MCF 10A (cell line): ENCODE results near the gene LDB2. TPM values are rescaled to one million over a fixed set of nuclear protein-coding genes. Genes with fewer than 3 reads are reported as not detected.

Experiments used
- BruUV-seq: library from RNA; stranded (reverse); fragments of 400-500 nt; replicated peaks from 2 replicates; lab custom pipeline; 2021; lab: Mats Ljungman, UMichigan
- CTCF ChIA-PET: fragments of 300-600 bp; sonication (Branson Sonifier 250); formaldehyde crosslinking; extraction: SDS; loops from one replicate; lab custom pipeline; 2021; ENCODE audit warnings: antibody characterized with exemption, inconsistent platforms; lab: Yijun Ruan, JAX
- POLR2A ChIA-PET: fragments of 300-600, 350-650 bp; sonication (Branson Sonifier 250); formaldehyde crosslinking; extraction: SDS; loops from one replicate; lab custom pipeline; 2020; ENCODE audit warnings: antibody characterized with exemption, inconsistent platforms; lab: Yijun Ruan, JAX
- DNase-seq: peaks from one replicate; pipeline ENCODE4 v3.0.0-alpha.2; 2018; ENCODE audit not compliant: unreplicated experiment
- H3K27ac Mint-ChIP-seq: one replicate; pipeline ENCODE4 v1.8.0; 2022; ENCODE audit warnings: mild to moderate bottlenecking, low read depth, mixed read lengths; ENCODE audit not compliant: unreplicated experiment
- H3K27me3 Mint-ChIP-seq: one replicate; pipeline ENCODE4 v1.8.0; 2022; ENCODE audit warnings: mixed read lengths; ENCODE audit not compliant: insufficient read depth, unreplicated experiment
- H3K36me3 Mint-ChIP-seq: one replicate; pipeline ENCODE4 v1.8.0; 2022; ENCODE audit warnings: mild to moderate bottlenecking, moderate library complexity, mixed read lengths; ENCODE audit not compliant: insufficient read depth, unreplicated experiment
- H3K4me1 Mint-ChIP-seq: one replicate; pipeline ENCODE4 v1.8.0; 2022; ENCODE audit warnings: mixed read lengths; ENCODE audit not compliant: insufficient read depth, unreplicated experiment
- H3K4me3 Mint-ChIP-seq: one replicate; pipeline ENCODE4 v1.8.0; 2022; ENCODE audit warnings: mild to moderate bottlenecking, moderate library complexity, mixed read lengths; ENCODE audit not compliant: unreplicated experiment
- H3K9me3 Mint-ChIP-seq: one replicate; pipeline ENCODE4 v1.8.0; 2022; ENCODE audit warnings: mixed read lengths; ENCODE audit not compliant: unreplicated experiment
- intact Hi-C: fragments of 100-400 bp; cut with micrococcal nuclease; formaldehyde crosslinking; loops from 2 replicates; pipeline ENCODE4 v1.14.1; 2022
- total RNA-seq: library from RNA; stranded (reverse); gene quantifications from 2 replicates; pipeline ENCODE4 v1.2.3, GENCODE V29; 2022
- TF ChIP-seq, protein P1 (sequence below): fragments of 200-600 bp; IDR thresholded peaks from one replicate; pipeline ENCODE4 v1.8.0; 2022; ENCODE audit warnings: antibody characterized with exemption, mild to moderate bottlenecking; ENCODE audit not compliant: unreplicated experiment

Gene LDB2
- total RNA-seq, 1 experiment from 2014 or later = not detected

DNA sequence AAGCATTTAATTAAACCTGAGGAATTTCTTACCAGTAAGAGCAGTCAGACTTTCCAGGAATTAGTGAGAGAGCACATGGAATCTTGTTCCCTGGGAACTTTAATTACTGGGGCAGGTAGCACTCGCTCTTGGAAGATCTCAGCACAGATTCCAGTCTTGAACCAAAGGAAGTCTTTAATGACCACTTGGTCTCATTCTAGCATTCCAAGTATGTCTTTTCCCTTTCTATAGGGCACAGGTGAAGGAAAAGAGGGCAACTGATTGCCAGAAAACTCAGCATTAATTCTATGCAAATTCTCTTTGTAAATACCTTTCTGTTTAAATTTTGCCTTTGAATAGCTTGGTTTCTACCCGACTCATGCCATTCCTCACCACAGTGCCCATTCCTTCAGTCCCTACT lies 236.6 kb downstream of the LDB2 start:
- no peaks in the 10 kb centered on the region for H3K36me3 Mint-ChIP-seq
- no peak overlapping the region for H3K27ac Mint-ChIP-seq
- POLR2A ChIA-PET = interaction anchor here (0.6 to 1.7 kb wide), 2 partner anchors 10 to 191 kb away, joined by 3 to 6 read pairs; no protein-coding TSS in a partner anchor
- H3K4me3 Mint-ChIP-seq = no peak overlapping the region
- H3K27me3 Mint-ChIP-seq = no peaks in the 10 kb centered on the region
- no TSS peak for BruUV-seq
- peaks cover 6% of the 10 kb centered on the region for H3K4me1 Mint-ChIP-seq
- TF ChIP-seq, protein P1, sequence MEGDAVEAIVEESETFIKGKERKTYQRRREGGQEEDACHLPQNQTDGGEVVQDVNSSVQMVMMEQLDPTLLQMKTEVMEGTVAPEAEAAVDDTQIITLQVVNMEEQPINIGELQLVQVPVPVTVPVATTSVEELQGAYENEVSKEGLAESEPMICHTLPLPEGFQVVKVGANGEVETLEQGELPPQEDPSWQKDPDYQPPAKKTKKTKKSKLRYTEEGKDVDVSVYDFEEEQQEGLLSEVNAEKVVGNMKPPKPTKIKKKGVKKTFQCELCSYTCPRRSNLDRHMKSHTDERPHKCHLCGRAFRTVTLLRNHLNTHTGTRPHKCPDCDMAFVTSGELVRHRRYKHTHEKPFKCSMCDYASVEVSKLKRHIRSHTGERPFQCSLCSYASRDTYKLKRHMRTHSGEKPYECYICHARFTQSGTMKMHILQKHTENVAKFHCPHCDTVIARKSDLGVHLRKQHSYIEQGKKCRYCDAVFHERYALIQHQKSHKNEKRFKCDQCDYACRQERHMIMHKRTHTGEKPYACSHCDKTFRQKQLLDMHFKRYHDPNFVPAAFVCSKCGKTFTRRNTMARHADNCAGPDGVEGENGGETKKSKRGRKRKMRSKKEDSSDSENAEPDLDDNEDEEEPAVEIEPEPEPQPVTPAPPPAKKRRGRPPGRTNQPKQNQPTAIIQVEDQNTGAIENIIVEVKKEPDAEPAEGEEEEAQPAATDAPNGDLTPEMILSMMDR = no peak
- intact Hi-C loops = no loop called here
- H3K9me3 Mint-ChIP-seq = no peaks in the 10 kb centered on the region
- no peak for DNase-seq
- CTCF ChIA-PET = interaction anchor here (2.5 kb wide), 1 partner anchor 18 kb away, joined by 14 read pairs; no protein-coding TSS in a partner anchor

GRCh38 chr4:16660656-16661055 lies 237.8 kb downstream of the LDB2 start:
- Mint-ChIP-seq H3K4me3 (no peak overlapping the region), H3K27me3 (no peaks in the 10 kb centered on the region), H3K36me3 (no peaks in the 10 kb centered on the region), H3K9me3 (no peaks in the 10 kb centered on the region), H3K27ac (no peak overlapping the region), H3K4me1 (peaks cover 5% of the 10 kb centered on the region)
- TF ChIP-seq, protein P1 = no peak
- POLR2A ChIA-PET = no interaction called here
- no TSS peak for BruUV-seq
- intact Hi-C loops = no loop called here
- CTCF ChIA-PET = no interaction called here
- no peak for DNase-seq

- Mint-ChIP-seq H3K27ac (no peak overlapping the region), H3K9me3 (no peaks in the 10 kb centered on the region)
- POLR2A ChIA-PET = no interaction called here
Measured at GRCh38 chr4:16659694-16660093, 238.8 kb downstream of the LDB2 start.

GRCh38 chr4:16659079-16659478 lies 239.4 kb downstream of the LDB2 start:
- Mint-ChIP-seq H3K4me1 (peaks cover 5% of the 10 kb centered on the region), H3K27me3 (peaks cover 15% of the 10 kb centered on the region), H3K36me3 (no peaks in the 10 kb centered on the region), H3K4me3 (no peak overlapping the region), H3K27ac (no peak overlapping the region), H3K9me3 (no peaks in the 10 kb centered on the region)
- DNase-seq = no peak
- ChIA-PET POLR2A (no interaction called here), CTCF (interaction anchor here (0.6 to 1.1 kb wide), 2 partner anchors 15 to 85 kb away, joined by 3 read pairs; no protein-coding TSS in a partner anchor)
- no TSS peak for BruUV-seq
- TF ChIP-seq, protein P1 = no peak
- intact Hi-C loops = no loop called here

More at GRCh38 chr4:16659694-16660093, 238.8 kb downstream of the LDB2 start:
- Mint-ChIP-seq H3K36me3 (no peaks in the 10 kb centered on the region), H3K4me1 (peaks cover 5% of the 10 kb centered on the region), H3K27me3 (peaks cover 9% of the 10 kb centered on the region), H3K4me3 (no peak overlapping the region)
- CTCF ChIA-PET = interaction anchor here (0.6 kb wide), 1 partner anchor 665 kb away, joined by 3 read pairs; no protein-coding TSS in a partner anchor
- TF ChIP-seq, protein P1 = no peak
- BruUV-seq = no TSS peak
- intact Hi-C loops = no loop called here
- DNase-seq = no peak
